OCI-LY3 (cell line): ENCODE data around the gene VPS35L.

Experiments
- H2AFZ ChIP-seq: fragments of 200-600, 300-600 bp; shearing (Covaris generic); 2 replicates; pipeline ENCODE4 v1.6.0; 2014; ENCODE audit warnings: antibody characterized with exemption, low read depth, low read length
- H3K27ac ChIP-seq: fragments of 200-600, 300-600 bp; sonication (generic); 2 replicates; pipeline ENCODE4 v1.5.1; 2014; ENCODE audit warnings: mild to moderate bottlenecking, low read length, moderate library complexity, mixed read lengths
- H3K27me3 ChIP-seq: fragments of 200-600, 300-600 bp; sonication (generic); 2 replicates; pipeline ENCODE4 v1.6.1; 2014; ENCODE audit warnings: low read depth, low read length, mixed read lengths
- H3K36me3 ChIP-seq: fragments of 200-600, 300-600 bp; sonication (generic); replicated peaks from 2 replicates; pipeline ENCODE3; 2014; ENCODE audit warnings: low read depth, low read length, mixed read lengths
- H3K4me1 ChIP-seq: fragments of 300-600, 200-600 bp; sonication (generic); 2 replicates; pipeline ENCODE4 v1.6.1; 2014; ENCODE audit warnings: low read length, mixed read lengths
- H3K4me2 ChIP-seq: fragments of 200-600, 300-600 bp; sonication (generic); 2 replicates; pipeline ENCODE4 v1.6.1; 2014; ENCODE audit warnings: low read length, mixed read lengths
- H3K4me3 ChIP-seq: fragments of 300-600, 200-600 bp; sonication (generic); 2 replicates; pipeline ENCODE4 v1.5.1; 2014; ENCODE audit warnings: antibody characterized with exemption, mild to moderate bottlenecking, low read length, moderate library complexity
- H3K79me2 ChIP-seq: fragments of 300-600, 200-600 bp; shearing (Covaris generic); 2 replicates; pipeline ENCODE4 v1.6.1; 2014; ENCODE audit warnings: mild to moderate bottlenecking, low read length, mixed read lengths
- H3K9ac ChIP-seq: fragments of 300-600, 200-600 bp; shearing (Covaris generic); 2 replicates; pipeline ENCODE4 v1.6.0; 2014; ENCODE audit warnings: mild to moderate bottlenecking, low read length, moderate library complexity
- H3K9me3 ChIP-seq: fragments of 200-600, 300-600 bp; shearing (Covaris generic); 2 replicates; pipeline ENCODE4 v1.6.1; 2014; ENCODE audit warnings: low read length, mixed read lengths; ENCODE audit not compliant: insufficient read depth
- H4K20me1 ChIP-seq: fragments of 200-600, 300-600 bp; sonication (generic); 2 replicates; pipeline ENCODE4 v1.6.1; 2016; ENCODE audit warnings: low read length, mixed read lengths; ENCODE audit not compliant: insufficient read depth
- CTCF ChIP-seq: fragments of 200-600, 300-600 bp; sonication (generic); IDR thresholded peaks from 2 replicates; pipeline ENCODE4 v1.5.1; 2014; ENCODE audit warnings: antibody characterized with exemption, low read length, low read depth
- EZH2phosphoT487 ChIP-seq: fragments of 200-600 bp; shearing (Covaris generic); IDR thresholded peaks from 2 replicates; pipeline ENCODE4 v1.6.1; 2018; ENCODE audit warnings: antibody characterized with exemption, mixed run types, low read depth

VPS35L gene

GRCh38 chr16:19717741-19718623 lies 162.5 kb downstream of the VPS35L start, which contains the start of the genes IQCK and KNOP1:
Gene IQCK, plus strand, starts transcription at chr16:19718271. Its CDS starts 36 bp downstream, at chr16:19718307.
Gene KNOP1, minus strand, starts transcription at chr16:19718227. Its CDS starts 3,192 bp downstream, at chr16:19715035.
- H3K9ac ChIP-seq, result peak within 1 kb of the TSS; percentile 92
- H3K27ac ChIP-seq, result peak within 1 kb of the TSS; percentile 70
- H3K9me3 ChIP-seq, result no peaks in the 10 kb centered on the region
- peak within 1 kb of the TSS; percentile 89 for H3K4me3 ChIP-seq
- peak within 1 kb of the TSS; percentile 91 for H3K4me2 ChIP-seq
- H3K27me3 ChIP-seq, result no peaks in the 10 kb centered on the region
- H4K20me1 ChIP-seq, result no peaks in the 10 kb centered on the region
- H3K4me1 ChIP-seq, result peaks cover 24% of the 10 kb centered on the region
- peak within 1 kb of the TSS; percentile 48; the same call in 1 of the 2 replicates for H2AFZ ChIP-seq
- TF ChIP-seq EZH2phosphoT487 (no peak), CTCF (no peak)
- H3K79me2 ChIP-seq, result peaks cover 71% of the 10 kb centered on the region
- peaks cover 16% of the 10 kb centered on the region for H3K36me3 ChIP-seq

DNA sequence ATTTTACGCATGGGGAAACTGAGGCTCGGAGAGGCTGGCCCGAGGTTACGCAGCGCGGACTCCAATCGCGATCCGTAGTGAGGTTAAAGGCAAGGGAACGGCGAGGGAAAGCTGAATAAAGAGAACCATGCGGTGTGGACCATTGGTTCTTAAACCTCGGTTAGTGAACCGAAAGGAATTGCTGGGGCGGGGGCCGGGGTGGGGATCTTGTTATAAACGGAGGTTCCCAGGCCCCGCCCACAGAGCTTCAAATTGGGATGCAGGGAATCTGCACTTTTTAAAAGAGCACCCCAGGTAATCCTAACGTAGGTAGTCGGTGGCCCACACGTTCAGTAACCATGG lies 163.1 kb downstream of the VPS35L start:
- peak overlapping the region; percentile 76 for H3K4me2 ChIP-seq
- peaks cover 24% of the 10 kb centered on the region for H3K4me1 ChIP-seq
- TF ChIP-seq EZH2phosphoT487, result no peak
- TF ChIP-seq CTCF, result no peak
- no peaks in the 10 kb centered on the region for H3K9me3 ChIP-seq
- H3K36me3 ChIP-seq, result peaks cover 12% of the 10 kb centered on the region
- no peaks in the 10 kb centered on the region for H4K20me1 ChIP-seq
- peak overlapping the region; percentile 92 for H3K9ac ChIP-seq
- H2AFZ ChIP-seq, result 0 out of 2 replicates have a peak overlapping the region, but pooled peaks have one; percentile 48
- H3K27me3 ChIP-seq, result no peaks in the 10 kb centered on the region
- peak overlapping the region; percentile 89 for H3K4me3 ChIP-seq
- H3K79me2 ChIP-seq, result peaks cover 65% of the 10 kb centered on the region
- peak overlapping the region; percentile 70 for H3K27ac ChIP-seq

DNA sequence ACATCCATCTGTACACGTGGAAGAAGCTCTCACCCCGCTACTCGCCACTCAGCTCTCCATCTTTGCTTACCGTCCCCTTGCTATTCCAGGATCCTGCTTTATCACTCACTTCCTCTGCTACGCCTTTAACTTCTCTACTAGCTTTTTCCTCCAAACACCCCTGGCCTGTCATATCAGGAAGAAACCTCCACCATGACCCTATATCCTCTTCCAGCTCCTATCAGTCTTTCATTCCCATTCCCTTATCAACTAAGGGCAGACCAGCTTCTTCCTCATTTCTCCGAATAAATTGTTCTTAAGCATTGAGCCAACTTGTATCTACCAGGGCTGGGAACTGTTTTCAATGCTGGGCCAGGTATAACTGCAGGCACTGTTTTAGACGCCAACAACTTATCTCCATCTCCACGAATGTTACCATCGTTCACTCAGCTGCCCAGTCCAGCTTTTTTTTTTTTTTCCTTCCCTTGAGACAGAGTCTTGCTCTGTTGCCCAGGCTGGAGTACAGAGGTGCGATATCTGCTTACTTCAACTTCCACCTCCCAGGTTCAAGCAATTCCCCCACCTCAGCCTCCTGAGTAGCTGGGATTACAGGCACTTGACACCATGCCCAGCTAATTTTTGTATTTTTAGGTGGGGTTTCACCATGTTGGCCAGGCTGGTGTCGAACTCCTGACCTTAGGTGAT lies 166.9 kb downstream of the VPS35L start:
- Histone ChIP-seq H3K9me3 (no peaks in the 10 kb centered on the region), H2AFZ (no peak overlapping the region), H3K36me3 (peaks cover 4% of the 10 kb centered on the region), H3K79me2 (peaks cover 27% of the 10 kb centered on the region), H3K27me3 (no peaks in the 10 kb centered on the region), H3K27ac (no peak overlapping the region), H3K4me1 (peaks cover 16% of the 10 kb centered on the region), H3K4me3 (no peak overlapping the region), H4K20me1 (no peaks in the 10 kb centered on the region), H3K9ac (no peak overlapping the region), H3K4me2 (no peak overlapping the region)
- no peak for TF ChIP-seq CTCF
- TF ChIP-seq EZH2phosphoT487, result no peak

- TF ChIP-seq CTCF (no peak), EZH2phosphoT487 (no peak)
- no peak overlapping the region for H2AFZ ChIP-seq
These were observed 167.5 kb downstream of the VPS35L start for GRCh38 chr16:19722981-19723380.

More at GRCh38 chr16:19722981-19723380, 167.5 kb downstream of the VPS35L start:
- Histone ChIP-seq H4K20me1 (no peaks in the 10 kb centered on the region), H3K4me1 (peaks cover 16% of the 10 kb centered on the region), H3K27me3 (no peaks in the 10 kb centered on the region), H3K27ac (no peak overlapping the region), H3K4me2 (no peak overlapping the region), H3K9me3 (no peaks in the 10 kb centered on the region), H3K79me2 (peaks cover 21% of the 10 kb centered on the region), H3K36me3 (peaks cover 4% of the 10 kb centered on the region), H3K4me3 (no peak overlapping the region), H3K9ac (no peak overlapping the region)
